GM18861 (cell line): ENCODE results near the gene WNT5B.

Experiments used
- ATAC-seq: cut with Tn5 transposase; IDR thresholded peaks from one replicate; pipeline ENCODE4 v1.9.1; 2021; ENCODE audit not compliant: unreplicated experiment

Gene WNT5B

GRCh38 chr12:1628666-1629337, at the start of gene WNT5B:
WNT5B (plus strand) TSS chr12:1629231; CDS start chr12:1631355, 2,124 bp downstream.
- ATAC-seq: no peak

GRCh38 chr12:1579651-1580435, 49.2 kb upstream of the WNT5B start:
- ATAC-seq: no peak

GRCh38 chr12:1580526-1580925, 48.5 kb upstream of the WNT5B start:
- no peak for ATAC-seq

GRCh38 chr12:1581973-1582708, 46.9 kb upstream of the WNT5B start:
- no peak for ATAC-seq

GRCh38 chr12:1582709-1583050, 46.4 kb upstream of the WNT5B start:
- no peak for ATAC-seq

- no peak for ATAC-seq
These were observed 45.5 kb upstream of the WNT5B start for GRCh38 chr12:1583421-1584078.

GRCh38 chr12:1584326-1584725, 44.7 kb upstream of the WNT5B start:
- ATAC-seq: no peak

GRCh38 chr12:1587927-1588574, 41.0 kb upstream of the WNT5B start:
- ATAC-seq: no peak

GRCh38 chr12:1588575-1588947, 40.5 kb upstream of the WNT5B start:
- no peak for ATAC-seq

GRCh38 chr12:1590221-1590979, 38.6 kb upstream of the WNT5B start:
- no peak for ATAC-seq

GRCh38 chr12:1591034-1591433, 38.0 kb upstream of the WNT5B start:
- no peak for ATAC-seq

GRCh38 chr12:1591543-1591942, 37.5 kb upstream of the WNT5B start:
- ATAC-seq: no peak

- ATAC-seq: no peak
These were observed 36.4 kb upstream of the WNT5B start for GRCh38 chr12:1592444-1593173.

GRCh38 chr12:1593174-1594005, 35.6 kb upstream of the WNT5B start:
- ATAC-seq: peak; percentile 8

- no peak for ATAC-seq
These were observed 35.1 kb upstream of the WNT5B start for GRCh38 chr12:1594006-1594260.

GRCh38 chr12:1594261-1595025, 34.6 kb upstream of the WNT5B start, which contains the start of gene FBXL14:
FBXL14 (minus strand) TSS chr12:1594581; CDS start chr12:1594066, 515 bp downstream.
- peak; percentile 51 for ATAC-seq

- ATAC-seq: no peak
These were observed 33.9 kb upstream of the WNT5B start for GRCh38 chr12:1595026-1595561.
